Neural progenitor cell (in vitro differentiated cells): ENCODE data around the gene DAGLB.

ENCODE experiments used
- EZH2 ChIP-seq: fragments of 200-600 bp; sonication (generic); IDR thresholded peaks from 2 replicates; pipeline ENCODE4 v1.6.1; 2017; ENCODE audit warnings: antibody characterized with exemption, mild to moderate bottlenecking, moderate library complexity
- EZH2phosphoT487 ChIP-seq: fragments of 200-600 bp; sonication (generic); IDR thresholded peaks from 2 replicates; pipeline ENCODE4 v1.6.1; 2017; ENCODE audit warnings: antibody characterized with exemption
- TF ChIP-seq, protein P1 (sequence below): fragments of 200-600 bp; sonication (generic); IDR thresholded peaks from 2 replicates; pipeline ENCODE4 v1.5.1; 2017; ENCODE audit warnings: antibody characterized with exemption, mild to moderate bottlenecking

- TF ChIP-seq, protein P1, sequence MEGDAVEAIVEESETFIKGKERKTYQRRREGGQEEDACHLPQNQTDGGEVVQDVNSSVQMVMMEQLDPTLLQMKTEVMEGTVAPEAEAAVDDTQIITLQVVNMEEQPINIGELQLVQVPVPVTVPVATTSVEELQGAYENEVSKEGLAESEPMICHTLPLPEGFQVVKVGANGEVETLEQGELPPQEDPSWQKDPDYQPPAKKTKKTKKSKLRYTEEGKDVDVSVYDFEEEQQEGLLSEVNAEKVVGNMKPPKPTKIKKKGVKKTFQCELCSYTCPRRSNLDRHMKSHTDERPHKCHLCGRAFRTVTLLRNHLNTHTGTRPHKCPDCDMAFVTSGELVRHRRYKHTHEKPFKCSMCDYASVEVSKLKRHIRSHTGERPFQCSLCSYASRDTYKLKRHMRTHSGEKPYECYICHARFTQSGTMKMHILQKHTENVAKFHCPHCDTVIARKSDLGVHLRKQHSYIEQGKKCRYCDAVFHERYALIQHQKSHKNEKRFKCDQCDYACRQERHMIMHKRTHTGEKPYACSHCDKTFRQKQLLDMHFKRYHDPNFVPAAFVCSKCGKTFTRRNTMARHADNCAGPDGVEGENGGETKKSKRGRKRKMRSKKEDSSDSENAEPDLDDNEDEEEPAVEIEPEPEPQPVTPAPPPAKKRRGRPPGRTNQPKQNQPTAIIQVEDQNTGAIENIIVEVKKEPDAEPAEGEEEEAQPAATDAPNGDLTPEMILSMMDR: no peak
- TF ChIP-seq EZH2: no peak
- TF ChIP-seq EZH2phosphoT487: no peak
Observed at GRCh38 chr7:6385110-6385781, 62.5 kb downstream of the DAGLB start.
